Activated CD4-positive, alpha-beta T cell treated with anti-CD3 and anti-CD28 coated beads, Interleukin-2, Interleukin-4, amounts not matched to agents 100 ng/mL and 50 ng/mL, durations not matched to agents 16 hours and 8 hours (primary cell): ENCODE data around the gene EHMT1.
A peak's percentile ranks its signal among the peaks of the same experiment; 100 is the strongest.
"Not testable (repeated sequence)": the region's sequence is repeated elsewhere in the genome, so short reads cannot be mapped to it uniquely, and the experiment has no call there.

Experiments
- DNase-seq: peaks from one replicate; pipeline ENCODE4 v3.0.0-alpha.2; 2020; ENCODE audit warnings: low spot score

Gene EHMT1

DNA sequence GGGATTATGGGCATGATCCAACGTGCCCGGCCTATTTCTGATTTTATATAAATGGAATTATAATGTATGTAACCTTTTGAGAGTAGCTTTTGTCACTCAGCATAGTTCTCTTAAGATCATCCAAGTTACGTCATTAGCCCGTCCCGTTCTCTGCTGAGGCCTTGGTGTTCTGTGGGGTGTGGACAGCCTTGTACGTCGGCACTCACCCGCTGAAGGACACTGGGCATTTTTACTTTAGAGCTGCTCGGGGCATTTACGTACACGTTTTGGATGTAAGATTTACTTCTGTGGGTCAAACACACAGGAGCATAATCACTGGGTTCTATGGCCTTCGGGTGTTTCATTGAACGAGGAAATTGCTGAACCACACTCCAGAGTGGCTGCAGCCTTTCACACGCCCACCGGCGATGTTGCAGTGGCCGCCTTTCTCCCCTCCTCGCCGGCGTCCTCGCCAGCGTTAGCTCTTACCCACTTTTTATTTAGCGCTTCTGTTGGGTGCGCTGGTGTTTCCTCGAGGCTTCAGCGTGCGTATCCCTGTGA is 101.8 kb downstream of the EHMT1 start:
- no peak for DNase-seq

DNA sequence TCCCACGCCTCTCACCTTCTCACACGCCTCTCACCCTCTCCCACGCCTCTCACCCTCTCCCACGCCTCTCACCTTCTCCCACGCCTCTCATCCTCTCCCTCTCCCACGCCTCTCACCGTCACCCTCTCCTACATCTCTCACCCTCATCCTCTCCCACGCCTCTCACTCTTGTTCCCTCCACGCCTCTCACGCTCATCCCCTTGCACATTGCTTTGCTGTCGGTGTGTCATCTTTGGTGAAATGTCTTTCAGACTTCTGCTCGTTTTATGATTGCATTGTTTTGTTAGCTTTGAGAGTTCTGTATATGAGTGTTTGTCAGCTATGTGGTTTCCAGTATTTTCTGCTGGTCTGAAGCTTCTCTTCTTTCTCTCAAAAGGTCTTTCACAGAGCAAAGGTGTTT is 102.7 kb downstream of the EHMT1 start:
- peak; percentile 22 for DNase-seq

DNA sequence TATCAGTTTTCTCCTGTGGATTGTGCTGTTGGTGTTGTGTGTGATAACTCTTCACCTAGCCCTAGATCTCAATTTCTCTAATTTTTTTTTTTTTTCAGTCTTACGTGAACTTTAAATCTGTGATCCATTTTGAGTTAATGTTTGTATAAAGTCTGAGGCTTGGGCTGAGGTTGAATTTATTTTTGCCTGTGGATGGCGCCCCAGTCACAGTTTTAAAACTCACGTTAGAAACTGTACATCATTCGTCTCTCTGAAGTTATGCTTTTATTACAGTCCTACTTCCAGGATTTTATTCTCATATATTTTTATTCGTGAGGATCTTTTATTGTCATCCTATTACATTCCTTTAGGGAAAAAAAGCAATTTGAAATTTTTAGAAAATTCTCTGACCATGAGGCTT is 103.1 kb downstream of the EHMT1 start:
- DNase-seq, result no peak

DNA sequence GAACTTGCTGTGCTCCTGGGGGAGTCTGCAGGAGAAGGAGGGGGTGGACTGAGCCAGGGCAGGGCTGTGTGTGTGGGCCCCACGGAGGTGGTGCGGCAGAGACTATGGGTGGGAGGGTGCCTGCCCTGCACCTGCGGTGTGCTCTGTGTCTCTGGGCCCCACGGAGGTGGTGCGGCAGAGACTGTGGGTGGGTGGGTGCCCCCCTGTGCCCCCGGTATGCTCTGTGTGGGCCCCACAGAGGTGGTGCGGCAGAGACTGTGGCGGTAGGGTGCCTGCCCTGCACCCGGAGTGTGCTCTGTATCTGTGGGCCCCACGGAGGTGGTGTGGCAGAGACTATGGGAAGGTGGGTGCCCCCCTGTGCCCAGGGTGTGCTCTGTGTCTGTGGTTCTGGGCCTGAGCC is 103.7 kb downstream of the EHMT1 start:
- no peak for DNase-seq

DNA sequence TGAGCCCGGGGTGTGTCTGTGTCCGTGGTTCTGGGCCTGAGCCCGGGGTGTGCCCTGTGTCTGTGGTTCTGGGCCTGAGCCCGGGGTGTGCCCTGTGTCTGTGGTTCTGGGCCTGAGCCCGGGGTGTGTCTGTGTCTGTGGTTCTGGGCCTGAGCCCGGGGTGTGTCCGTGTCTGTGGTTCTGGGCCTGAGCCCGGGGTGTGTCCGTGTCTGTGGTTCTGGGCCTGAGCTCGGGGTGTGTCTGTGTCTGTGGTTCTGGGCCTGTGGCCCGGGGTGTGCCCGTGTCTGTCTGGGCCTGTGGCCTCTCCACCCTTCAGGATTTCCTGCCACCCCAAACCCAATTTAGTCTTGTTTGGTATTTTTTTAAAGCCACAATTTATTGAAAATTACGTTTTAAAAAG is 104.6 kb downstream of the EHMT1 start:
- DNase-seq, result not testable (repeated sequence)

DNA sequence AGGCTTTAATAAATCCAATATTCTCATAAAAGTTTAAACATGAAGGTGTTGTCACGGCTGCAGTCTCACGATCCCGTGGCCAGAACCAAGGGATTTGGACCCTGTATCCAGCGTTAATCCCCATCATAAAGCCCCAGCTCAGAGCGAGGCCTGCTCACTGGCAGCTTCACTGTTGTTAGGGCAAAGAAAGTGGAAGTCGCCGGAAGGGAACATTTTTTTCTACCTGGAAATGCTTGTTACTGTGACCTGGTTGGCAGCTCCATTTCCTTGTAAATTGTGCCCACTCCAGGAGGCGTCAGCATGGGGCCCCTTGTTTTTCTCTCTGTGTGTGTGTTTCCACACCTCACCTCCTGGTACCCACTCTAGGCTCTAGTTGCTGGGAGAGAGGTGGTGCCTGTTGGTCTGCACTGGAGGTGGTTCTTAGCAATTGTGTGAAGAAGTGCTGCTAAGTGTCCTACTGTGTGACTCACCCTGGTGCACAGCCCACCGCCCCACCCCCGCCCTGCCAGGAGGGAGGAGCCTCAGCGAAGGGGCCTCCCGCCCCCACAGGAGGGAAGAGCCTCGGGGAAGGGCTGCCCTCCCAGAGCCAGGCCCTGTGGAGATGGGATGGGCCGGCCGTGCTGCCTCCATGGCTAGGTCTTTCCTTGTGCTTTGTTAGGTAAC is 105.1 kb downstream of the EHMT1 start:
- DNase-seq, result no peak

DNA sequence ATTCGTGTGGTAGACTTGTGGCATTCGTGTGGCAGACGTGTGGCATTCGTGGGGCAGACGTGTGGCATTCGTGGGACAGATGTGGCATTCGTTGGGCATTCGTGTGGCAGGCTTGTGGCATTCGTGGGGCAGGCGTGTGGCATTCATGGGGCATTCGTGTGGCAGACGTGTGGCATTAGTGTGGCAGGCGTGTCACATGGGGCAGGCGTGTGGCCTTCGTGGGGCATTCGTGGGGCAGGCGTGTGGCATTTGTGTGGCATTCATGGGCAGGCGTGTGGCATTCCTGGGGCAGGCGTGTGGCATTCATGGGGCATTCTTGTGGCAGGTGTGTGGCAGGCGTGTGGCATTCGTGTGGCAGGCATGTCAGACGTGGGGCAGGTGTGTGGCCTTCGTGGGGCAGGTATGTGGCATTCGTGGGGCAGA is 106.0 kb downstream of the EHMT1 start:
- DNase-seq, result no peak

DNA sequence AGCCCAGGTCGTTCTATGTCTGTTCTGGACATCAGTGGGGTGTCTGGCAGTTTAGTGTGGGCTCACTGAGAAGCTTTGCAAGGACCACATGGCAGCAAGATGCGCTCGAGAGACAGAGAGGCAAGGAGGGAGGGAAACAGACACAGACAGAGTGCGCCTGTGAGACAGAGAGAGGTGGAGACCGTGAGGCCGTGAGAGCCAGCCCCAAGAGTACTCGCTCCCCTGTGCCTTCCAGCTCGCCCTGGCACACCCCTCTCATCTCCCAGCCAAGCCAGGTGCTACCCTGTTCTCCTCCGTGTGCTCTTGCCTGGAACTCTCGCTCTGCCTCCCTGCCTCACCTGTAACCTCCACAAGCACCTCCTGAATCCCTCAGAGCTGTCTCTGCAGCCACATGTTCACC is 106.8 kb downstream of the EHMT1 start:
- DNase-seq, result no peak

DNA sequence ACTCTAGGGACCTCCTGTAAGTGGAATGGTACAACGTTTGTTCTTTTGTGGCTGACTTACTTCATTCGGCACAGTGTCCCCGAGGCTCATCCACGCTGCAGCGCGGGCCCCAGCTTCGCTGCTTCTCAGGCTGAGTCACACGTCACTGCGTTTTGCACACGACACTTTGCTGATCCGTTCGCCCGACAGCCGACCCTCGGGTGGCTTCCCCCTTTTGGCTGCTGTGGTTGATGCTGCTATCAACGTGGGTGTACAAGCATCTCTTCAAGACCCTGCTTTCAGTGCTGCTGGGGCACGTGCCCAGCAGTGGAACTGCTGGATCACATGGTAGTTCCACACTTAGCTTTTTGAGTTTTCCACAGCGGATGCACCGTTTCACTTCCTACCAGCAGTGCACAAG is 107.5 kb downstream of the EHMT1 start:
- not testable (repeated sequence) for DNase-seq

DNA sequence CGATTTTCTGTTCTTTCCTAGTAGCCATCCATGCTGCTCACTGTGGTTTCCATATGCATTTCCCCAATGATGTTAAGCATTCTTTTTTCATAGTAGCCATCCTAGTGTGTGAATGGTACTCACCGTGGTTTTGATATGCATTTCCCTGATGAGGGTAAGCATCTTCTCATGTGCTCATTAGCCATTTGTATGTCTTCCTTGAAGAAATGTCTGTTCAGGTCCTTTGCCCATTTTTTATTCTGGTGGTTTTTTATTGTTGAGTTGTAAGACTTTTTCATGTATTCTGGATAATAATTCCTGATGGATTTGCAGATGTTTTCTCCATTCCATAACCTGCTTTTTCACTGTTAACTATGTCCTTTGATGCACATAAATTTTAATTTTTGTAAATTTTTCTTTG is 108.0 kb downstream of the EHMT1 start:
- no peak for DNase-seq

DNA sequence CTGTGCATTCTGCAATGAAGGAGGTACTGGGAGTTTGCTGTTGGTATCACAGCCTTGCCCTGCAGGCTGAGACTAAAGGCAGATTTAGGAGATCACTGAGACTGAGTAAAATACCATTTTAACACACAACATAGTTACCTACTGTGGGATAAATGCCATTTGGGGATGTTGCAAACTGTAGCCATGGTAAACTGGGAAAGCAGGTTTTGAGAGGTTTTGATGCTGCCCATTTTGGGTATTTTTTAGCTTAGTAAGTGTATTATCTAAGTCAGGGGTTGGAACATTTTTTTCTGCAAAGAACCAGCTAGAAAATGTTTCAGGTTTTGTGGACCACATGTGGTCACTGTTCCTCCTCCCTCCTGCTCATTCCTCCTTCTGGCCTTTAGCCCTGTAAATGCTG is 108.9 kb downstream of the EHMT1 start:
- no peak for DNase-seq

DNA sequence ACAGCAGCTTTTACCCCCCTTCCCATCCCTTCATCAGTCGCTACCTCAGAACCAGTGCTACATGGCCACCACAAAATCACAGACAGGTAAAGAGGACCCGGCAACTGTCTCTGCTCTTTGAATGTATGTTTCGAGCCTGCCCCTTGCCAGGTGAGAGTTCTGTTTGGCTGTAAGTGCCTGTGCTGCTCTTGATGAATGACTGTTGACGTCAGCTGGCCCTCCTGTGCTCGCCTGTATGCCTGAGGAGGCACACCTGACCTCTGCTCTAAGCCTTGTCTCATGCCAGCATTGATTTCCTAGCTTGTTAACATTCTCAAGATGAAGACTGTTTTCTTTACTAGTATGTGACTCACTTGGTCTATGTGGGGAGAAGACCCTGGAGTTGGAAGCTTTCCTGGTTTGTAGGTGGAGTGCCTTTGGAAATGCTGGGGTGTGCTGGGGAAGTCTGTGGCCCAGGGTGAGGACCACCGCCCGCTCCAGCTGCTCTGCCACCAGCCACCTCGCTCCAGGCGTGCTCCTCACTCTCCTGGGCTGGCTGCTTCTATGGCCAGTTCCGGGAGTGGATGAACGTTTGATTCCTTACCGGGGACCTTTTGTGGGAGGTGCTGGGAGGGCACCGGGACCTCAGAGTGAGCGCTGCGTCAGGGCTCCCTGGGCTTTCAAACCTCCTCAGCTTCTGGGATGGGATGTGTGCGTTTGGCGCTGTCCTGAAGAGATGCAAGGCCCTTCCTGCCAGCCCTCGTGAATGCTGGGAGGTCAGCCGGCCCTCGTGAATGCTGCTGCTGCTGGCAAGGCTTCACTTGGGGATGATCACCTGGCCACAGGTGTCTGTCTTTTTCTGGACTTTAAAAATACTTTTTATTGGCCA is 109.9 kb downstream of the EHMT1 start:
- DNase-seq, result no peak

DNA sequence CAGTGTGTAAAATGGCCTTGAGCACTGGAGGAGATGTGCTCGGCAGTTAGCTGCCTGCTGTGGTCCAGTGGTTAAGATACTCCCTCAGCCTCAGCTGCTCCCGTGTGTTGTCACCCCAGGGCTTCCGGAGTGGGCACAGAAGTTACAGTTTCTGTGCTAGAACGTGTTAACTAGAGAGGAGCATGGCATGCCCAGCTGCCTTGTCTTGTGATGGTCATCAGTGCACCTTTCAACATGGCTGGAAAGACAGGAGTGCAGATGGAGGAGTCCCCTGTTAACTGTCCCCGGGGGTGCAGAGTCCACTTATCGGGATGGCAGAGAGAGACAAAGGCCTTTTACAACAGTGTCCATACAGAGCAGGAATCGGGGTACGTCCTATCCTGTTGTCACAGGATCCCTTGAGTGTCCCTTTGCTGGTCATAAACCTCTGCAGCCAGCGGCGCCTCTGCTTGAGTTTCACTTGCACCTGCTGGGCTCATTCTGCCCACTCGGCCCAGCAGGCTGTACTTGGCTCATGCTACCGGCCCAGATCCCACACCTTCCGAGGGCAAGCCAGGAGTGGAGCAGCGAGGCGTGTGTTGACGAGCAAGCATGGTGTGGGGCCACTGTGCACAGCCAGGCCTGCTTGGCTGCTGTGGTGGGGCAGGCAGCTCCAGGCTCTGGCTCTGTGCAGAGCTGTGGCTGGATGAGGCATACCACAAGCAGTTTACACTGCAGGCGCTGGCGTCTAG is 112.6 kb downstream of the EHMT1 start:
- no peak for DNase-seq

DNA sequence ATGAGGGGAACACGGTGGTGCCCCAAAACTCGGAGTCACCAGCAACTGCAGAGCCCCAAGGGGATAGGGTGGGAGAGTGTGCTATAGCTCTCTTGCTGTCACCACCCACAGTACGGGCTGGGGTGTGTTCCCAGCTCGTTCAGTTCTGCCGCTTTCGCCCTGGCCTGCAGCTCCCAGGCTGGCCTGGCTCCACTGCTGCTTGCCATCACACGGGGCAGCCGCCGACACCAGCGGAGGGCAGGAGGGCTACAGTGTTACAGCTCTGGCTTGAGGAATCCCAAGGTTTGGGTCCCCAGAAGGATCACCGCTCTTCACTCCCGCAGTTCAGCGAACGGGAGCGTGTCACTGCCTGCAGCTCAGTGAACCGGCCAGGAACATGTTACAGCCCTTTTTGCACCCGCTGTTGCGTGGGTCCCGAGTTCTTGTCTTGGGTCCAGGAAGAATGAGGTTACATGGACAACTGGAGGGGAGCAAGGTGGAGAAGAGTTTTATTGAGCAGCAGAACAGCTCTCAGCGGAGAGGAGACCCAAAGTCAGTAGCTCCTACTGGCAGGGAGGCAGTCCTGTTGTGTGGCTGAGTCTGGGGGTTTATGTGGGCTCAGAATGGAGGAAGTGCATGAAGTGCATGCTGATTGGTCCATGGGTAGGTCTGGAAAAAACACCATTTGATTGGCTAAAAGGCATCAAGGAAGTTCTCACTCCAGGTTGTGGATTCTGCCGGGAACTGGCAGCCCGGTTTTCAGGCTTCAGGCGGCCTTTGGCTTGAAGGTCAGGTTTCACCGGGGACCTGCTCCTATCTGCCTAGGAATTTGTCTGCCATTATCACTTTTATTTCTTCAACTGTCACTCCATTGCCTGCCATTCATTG is 113.4 kb downstream of the EHMT1 start:
- no peak for DNase-seq

DNA sequence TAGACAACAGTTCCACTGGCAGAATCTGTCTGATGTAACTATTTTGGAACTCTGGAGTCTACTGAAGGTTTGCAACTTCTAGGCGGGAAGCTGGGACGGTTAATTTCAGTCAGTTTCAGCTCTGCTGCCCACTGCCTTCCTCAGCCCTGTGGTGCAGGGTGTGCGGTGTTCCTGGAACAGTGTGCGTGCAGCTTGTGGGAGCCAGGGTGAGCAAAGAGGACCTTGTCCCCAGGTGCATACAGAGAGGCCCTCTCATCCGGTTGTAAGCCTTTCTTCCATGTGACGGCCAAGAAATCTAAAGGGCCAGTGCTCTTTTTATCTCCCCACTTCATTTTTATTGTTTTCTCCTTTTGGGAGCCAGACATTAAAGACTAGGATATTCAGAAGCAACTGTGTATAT is 114.6 kb downstream of the EHMT1 start:
- DNase-seq, result no peak

DNA sequence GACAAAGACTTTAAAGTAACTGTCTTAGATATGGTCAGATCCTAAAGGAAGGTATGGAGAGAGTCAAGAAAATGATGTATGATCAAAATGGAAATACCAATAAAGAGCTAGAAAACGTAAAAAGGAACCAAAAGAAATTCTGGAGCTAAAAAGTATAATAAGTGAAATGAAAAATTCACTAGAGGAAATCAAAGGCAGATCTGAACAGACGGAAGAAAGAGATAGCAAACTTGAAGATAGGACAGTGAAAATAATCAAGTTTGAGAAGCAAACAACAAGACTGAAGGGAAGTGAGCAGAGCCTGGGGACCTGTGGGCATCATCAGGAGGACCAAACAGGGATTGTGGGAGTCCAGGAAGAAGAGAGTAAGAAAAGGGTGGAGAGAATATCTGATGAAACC is 115.4 kb downstream of the EHMT1 start:
- DNase-seq, result no peak

DNA sequence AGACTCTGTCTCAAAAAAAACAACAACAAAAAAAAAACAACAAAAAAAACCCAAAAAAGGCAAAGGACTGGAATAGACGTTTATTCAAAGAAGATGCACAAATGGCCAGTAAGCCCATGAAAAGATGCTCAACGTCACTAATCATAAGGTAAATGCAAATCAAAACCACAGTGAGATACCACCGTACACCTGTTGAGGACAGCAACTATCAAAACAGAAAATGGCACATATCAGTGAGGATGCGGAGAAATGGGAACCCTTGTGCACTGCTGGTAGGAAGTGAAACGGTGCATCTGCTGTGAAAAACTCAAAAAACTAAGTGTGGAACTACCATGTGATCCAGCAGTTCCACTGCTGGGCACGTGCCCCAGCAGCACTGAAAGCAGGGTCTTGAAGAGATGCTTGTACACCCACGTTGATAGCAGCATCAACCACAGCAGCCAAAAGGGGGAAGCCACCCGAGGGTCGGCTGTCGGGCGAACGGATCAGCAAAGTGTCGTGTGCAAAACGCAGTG is 119.4 kb downstream of the EHMT1 start:
- DNase-seq, result not testable (repeated sequence)

DNA sequence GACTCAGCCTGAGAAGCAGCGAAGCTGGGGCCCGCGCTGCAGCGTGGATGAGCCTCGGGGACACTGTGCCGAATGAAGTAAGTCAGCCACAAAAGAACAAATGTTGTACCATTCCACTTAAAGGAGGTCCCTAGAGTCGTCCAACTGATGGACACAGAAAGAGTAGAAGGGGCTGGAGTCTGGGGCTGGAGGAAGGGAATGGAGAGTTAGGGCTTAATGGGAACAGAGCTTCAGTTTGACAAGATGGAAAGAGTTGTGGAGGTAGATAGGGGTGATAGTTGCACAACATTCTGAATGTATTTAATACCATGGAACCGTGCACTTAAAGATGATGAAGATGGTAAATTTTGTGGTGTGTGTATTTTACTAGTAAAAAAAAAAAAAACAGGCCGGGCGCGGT is 119.9 kb downstream of the EHMT1 start:
- DNase-seq, result no peak

DNA sequence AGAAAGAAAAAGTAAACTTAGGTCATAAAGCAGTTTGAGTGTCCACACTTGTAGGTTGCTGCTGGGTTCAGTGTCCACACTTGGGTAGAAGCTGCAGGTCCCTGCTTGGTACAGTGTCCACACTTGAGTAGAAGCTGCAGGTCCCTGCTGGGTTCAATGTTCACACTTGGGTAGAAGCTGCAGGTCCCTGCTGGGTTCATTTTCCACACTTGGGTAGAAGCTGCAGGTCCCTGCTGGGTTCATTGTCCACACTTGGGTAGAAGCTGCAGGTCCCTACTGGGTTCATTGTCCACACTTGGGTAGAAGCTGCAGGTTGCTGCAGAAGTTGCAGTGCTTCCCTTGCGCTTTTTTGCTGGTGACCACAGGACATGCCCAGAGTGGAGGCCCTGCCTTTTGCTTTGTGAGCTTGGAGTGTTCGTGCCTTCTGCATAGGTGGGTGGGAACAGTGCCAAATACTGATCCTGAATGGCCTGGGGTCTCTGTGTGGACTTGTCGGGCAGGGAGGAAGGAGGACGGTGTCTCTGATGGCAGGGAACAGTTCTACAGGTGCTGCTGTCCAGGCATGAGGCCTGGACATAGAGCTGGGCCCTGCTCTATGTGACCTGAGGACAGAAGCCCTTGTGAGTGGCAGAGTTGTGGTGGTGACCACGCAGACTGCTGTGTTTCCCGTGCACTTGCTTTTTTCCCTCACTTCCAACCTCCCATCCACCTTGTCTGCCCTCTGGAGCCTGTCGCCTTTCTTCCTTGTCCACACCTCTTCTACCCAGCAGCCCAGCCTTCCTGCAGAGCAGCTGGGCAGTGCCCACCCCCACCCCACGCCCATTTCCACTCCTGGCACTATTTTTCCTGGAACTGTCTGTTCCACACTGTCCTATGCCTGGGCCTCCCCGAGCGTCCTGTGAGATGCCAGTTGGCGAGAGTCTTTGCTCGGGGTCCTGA is 120.8 kb downstream of the EHMT1 start:
- DNase-seq, result no peak

DNA sequence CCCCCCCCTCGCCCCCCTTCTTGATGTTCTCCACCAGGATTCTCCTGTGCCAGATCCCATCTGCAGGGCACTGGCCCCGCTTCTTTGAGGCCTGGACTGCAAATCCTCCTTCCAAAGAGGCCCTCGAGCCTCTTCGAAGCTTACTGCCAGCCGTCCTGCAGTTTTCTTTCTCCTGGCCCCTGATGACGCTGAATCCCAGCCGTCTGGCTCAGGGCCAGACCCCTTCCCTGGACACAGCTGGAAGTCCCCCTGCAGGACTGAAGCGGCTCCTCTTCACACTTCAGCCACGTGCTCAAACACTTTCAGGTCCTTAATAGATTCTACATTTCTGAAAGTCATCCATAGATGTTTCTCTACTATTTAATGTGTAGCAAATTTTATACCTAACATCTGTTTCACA is 121.5 kb downstream of the EHMT1 start:
- DNase-seq, result no peak
